Measurements from ENCODE around the gene SUN2. TPM values are rescaled to one million over a fixed set of nuclear protein-coding genes. Genes with fewer than 3 reads are reported as not detected.

Gene SUN2
- total RNA-seq, 1 experiment from 2014 or later: 169 TPM

DNA sequence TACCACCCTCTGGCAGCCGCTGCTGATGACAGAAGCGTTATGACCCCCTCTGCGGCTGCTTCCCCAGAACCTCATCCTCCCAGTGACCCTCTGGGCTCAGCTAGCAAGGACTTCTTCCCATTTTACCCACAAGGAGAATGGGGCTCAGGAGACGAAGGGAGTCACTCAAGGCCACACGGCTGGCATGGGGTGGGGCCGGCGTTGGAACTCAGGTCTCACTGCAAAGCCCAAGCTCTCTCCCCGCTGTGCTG is 16.8 kb upstream of the SUN2 start:
- H3K79me2 ChIP-seq (ENCODE audit: low read depth): no peaks in the 10 kb centered on the region
- intact Hi-C loops (cut with micrococcal nuclease; ENCODE audit: unreplicated experiment): no loop called here
- H3K36me3 ChIP-seq (ENCODE audit: low read depth): no peaks in the 10 kb centered on the region
- POLR2A ChIA-PET (ENCODE audit: unreplicated experiment): no interaction called here
- no peaks in the 10 kb centered on the region for H3K9me3 ChIP-seq (ENCODE audit: insufficient read depth, low read depth)
- CTCF ChIA-PET: no interaction called here
- no peak overlapping the region for H3K27ac ChIP-seq
- no peaks in the 10 kb centered on the region for H3K4me1 ChIP-seq (replicated peaks; ENCODE audit: insufficient read depth)
- no peaks in the 10 kb centered on the region for H3K9me2 ChIP-seq (ENCODE audit: insufficient read depth)
- H3F3A ChIP-seq (ENCODE audit: insufficient read depth, low read depth): 0 out of 2 replicates have a peak, but pooled peaks cover 4% of the 10 kb centered on the region
- BruUV-seq (replicated peaks): no TSS peak
- no peak overlapping the region for H2AFZ ChIP-seq
- no peak overlapping the region for H3K4me3 ChIP-seq
- DNase-seq: no peak
- no peak overlapping the region for H3K4me2 ChIP-seq
- no peaks in the 10 kb centered on the region for H3K27me3 ChIP-seq (ENCODE audit: insufficient read depth, low read depth)
- no peaks in the 10 kb centered on the region for H4K20me1 ChIP-seq (ENCODE audit: insufficient read depth)
- TF ChIP-seq EZH2 (IDR thresholded peaks at IDR 0.05; ENCODE audit: low read depth) (no peak), CTCF (conservative IDR thresholded peaks at IDR 0.05) (no peak)

GRCh38 chr22:38770257-38770949 is 14.6 kb upstream of the SUN2 start:
- Histone ChIP-seq H3F3A (ENCODE audit: insufficient read depth, low read depth) (peaks cover 10% of the 10 kb centered on the region), H3K9me3 (ENCODE audit: insufficient read depth, low read depth) (no peaks in the 10 kb centered on the region), H3K36me3 (ENCODE audit: low read depth) (no peaks in the 10 kb centered on the region), H4K20me1 (ENCODE audit: insufficient read depth) (no peaks in the 10 kb centered on the region), H3K27ac (no peak overlapping the region), H3K9me2 (ENCODE audit: insufficient read depth) (no peaks in the 10 kb centered on the region), H3K4me2 (no peak overlapping the region), H2AFZ (no peak overlapping the region), H3K27me3 (ENCODE audit: insufficient read depth, low read depth) (no peaks in the 10 kb centered on the region), H3K4me3 (no peak overlapping the region), H3K79me2 (ENCODE audit: low read depth) (no peaks in the 10 kb centered on the region), H3K4me1 (replicated peaks; ENCODE audit: insufficient read depth) (peaks cover 11% of the 10 kb centered on the region)
- CTCF ChIA-PET: interaction anchor here (0.6 to 0.7 kb wide), 2 partner anchors 352 to 705 kb away, joined by 3 to 4 read pairs; no protein-coding TSS in a partner anchor
- POLR2A ChIA-PET (ENCODE audit: unreplicated experiment): no interaction called here
- TF ChIP-seq EZH2 (IDR thresholded peaks at IDR 0.05; ENCODE audit: low read depth) (no peak), CTCF (conservative IDR thresholded peaks at IDR 0.05) (no peak)
- no TSS peak for BruUV-seq (replicated peaks)
- DNase-seq: no peak
- intact Hi-C loops (cut with micrococcal nuclease; ENCODE audit: unreplicated experiment): no loop called here

GRCh38 chr22:38768036-38768435 is 12.2 kb upstream of the SUN2 start:
- intact Hi-C loops (cut with micrococcal nuclease; ENCODE audit: unreplicated experiment): loop anchor here (1.0 to 5.0 kb wide), 7 partner anchors 74 to 759 kb away; partner anchors contain the start of genes NPTXR and RPL3
- no peaks in the 10 kb centered on the region for H3K36me3 ChIP-seq (ENCODE audit: low read depth)
- H2AFZ ChIP-seq: no peak overlapping the region
- no peaks in the 10 kb centered on the region for H4K20me1 ChIP-seq (ENCODE audit: insufficient read depth)
- peaks cover 14% of the 10 kb centered on the region for H3F3A ChIP-seq (ENCODE audit: insufficient read depth, low read depth)
- POLR2A ChIA-PET (ENCODE audit: unreplicated experiment): no interaction called here
- no peak overlapping the region for H3K4me2 ChIP-seq
- no peaks in the 10 kb centered on the region for H3K27me3 ChIP-seq (ENCODE audit: insufficient read depth, low read depth)
- no peaks in the 10 kb centered on the region for H3K79me2 ChIP-seq (ENCODE audit: low read depth)
- no TSS peak for BruUV-seq (replicated peaks)
- H3K4me1 ChIP-seq (replicated peaks; ENCODE audit: insufficient read depth): peaks cover 26% of the 10 kb centered on the region
- no peak for DNase-seq
- no peaks in the 10 kb centered on the region for H3K9me3 ChIP-seq (ENCODE audit: insufficient read depth, low read depth)
- CTCF ChIA-PET: interaction anchor here (1.4 to 1.7 kb wide), 2 partner anchors 75 to 1276 kb away, joined by 3 to 10 read pairs; partner anchors contain the start of gene NPTXR
- H3K9me2 ChIP-seq (ENCODE audit: insufficient read depth): no peaks in the 10 kb centered on the region
- no peak for TF ChIP-seq CTCF (conservative IDR thresholded peaks at IDR 0.05)
- no peak for TF ChIP-seq EZH2 (IDR thresholded peaks at IDR 0.05; ENCODE audit: low read depth)
- H3K4me3 ChIP-seq: no peak overlapping the region
- no peak overlapping the region for H3K27ac ChIP-seq

All from PC-9 (cell line).